ENCODE results near the gene MACROD2. TPM values are rescaled to one million over a fixed set of nuclear protein-coding genes. Genes with fewer than 3 reads are reported as not detected.

The MACROD2 gene
- total and polyA plus RNA-seq, 2 donors (not counting 1 experiment from before 2014, with no cell fraction given): 5.3 to 6.7 TPM

DNA sequence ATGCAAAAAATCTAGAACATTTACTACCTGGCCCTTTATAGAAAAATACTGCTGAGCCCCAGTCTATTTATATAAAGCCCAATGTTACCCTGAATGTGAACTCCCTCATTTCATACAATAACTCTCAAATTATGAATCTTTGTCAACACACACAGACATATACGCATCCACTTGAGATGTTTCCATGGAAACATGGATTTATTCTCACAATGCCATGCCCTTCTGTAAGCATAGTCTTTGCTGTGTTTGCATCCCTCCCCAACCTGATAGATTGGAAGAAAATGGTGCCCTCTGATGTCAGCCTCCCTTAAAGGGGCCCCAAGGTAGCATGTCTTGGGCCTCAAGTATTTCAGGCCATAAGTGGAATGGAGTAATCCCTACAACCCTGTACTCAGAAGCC, 2004.8 kb downstream of the MACROD2 start:
- DNase-seq (no peak), ATAC-seq (ENCODE audit: low read depth) (no peak)
- no peaks in the 10 kb centered on the region for H3K27me3 Mint-ChIP-seq
- H3K4me3 Mint-ChIP-seq: no peak overlapping the region
- intact Hi-C loops (cut with micrococcal nuclease): no loop called here
- ChIA-PET CTCF (no interaction called here), POLR2A (no interaction called here)
- no peaks in the 10 kb centered on the region for H3K79me2 ChIP-seq (ENCODE audit: control insufficient read depth, insufficient read depth, low read length)
- H4K20me1 ChIP-seq (ENCODE audit: control insufficient read depth, insufficient read depth, low read length, poor library complexity, severe bottlenecking): no peaks in the 10 kb centered on the region
- peaks cover 15% of the 10 kb centered on the region for H3K9me3 Mint-ChIP-seq (ENCODE audit: insufficient read depth)
- H3K4me1 ChIP-seq (ENCODE audit: control insufficient read depth in 2 of 2, insufficient read depth in 2 of 2, low read length in 2 of 2): peaks cover 0 to 2% of the 10 kb centered on the region in 2 donors
- no peak overlapping the region for H3K27ac ChIP-seq (ENCODE audit: low read length in 2 of 2)
- peaks cover 9% of the 10 kb centered on the region for H3K4me1 Mint-ChIP-seq
- peaks cover 0 to 13% of the 10 kb centered on the region in 2 experiments for H3K36me3 ChIP-seq (replicated peaks in 1 of 2; ENCODE audit: control extremely low read depth in 1 of 2, control insufficient read depth in 1 of 2, extremely low read depth in 1 of 2, insufficient read depth in 2 of 2, low read length in 1 of 2)
- H3K9me3 ChIP-seq (ENCODE audit: control extremely low read depth in 1 of 3, control insufficient read depth in 2 of 3, insufficient read depth in 1 of 3, low read length in 2 of 3): peaks cover 5 to 20% (median 19%) of the 10 kb centered on the region in 3 donors
- 83% methylated on average over 1 of the region's 1 CpG for WGBS (ENCODE audit: insufficient coverage)
- H3K9ac ChIP-seq (ENCODE audit: low read length): no peak overlapping the region
- H3K27me3 ChIP-seq (replicated peaks in 1 of 4; ENCODE audit: control extremely low read depth in 1 of 4, control insufficient read depth in 3 of 4, insufficient read depth in 4 of 4, low read length in 3 of 4): no peaks in the 10 kb centered on the region
- TF ChIP-seq EZH2 (IDR thresholded peaks at IDR 0.05; ENCODE audit: borderline replicate concordance, insufficient read depth, low read depth, low read length, poor library complexity, severe bottlenecking): no peak
- no peak for TF ChIP-seq CTCF (IDR thresholded peaks at IDR 0.05)
- no peak overlapping the region for H3K4me3 ChIP-seq (ENCODE audit: control extremely low read depth in 1 of 5, extremely low read depth in 1 of 5, insufficient read depth in 1 of 5, low read depth in 2 of 5, low read length in 4 of 5)
- no peak overlapping the region for H3K4me2 ChIP-seq (replicated peaks; ENCODE audit: low read depth, low read length, poor library complexity, severe bottlenecking)
- no peak overlapping the region for H3K27ac Mint-ChIP-seq
- H2AFZ ChIP-seq (ENCODE audit: insufficient read depth, low read depth, low read length, poor library complexity, severe bottlenecking): no peak overlapping the region

GRCh38 chr20:16001286-16001685, 2006.0 kb downstream of the MACROD2 start:
- Mint-ChIP-seq H3K4me3 (no peak overlapping the region), H3K9me3 (ENCODE audit: insufficient read depth) (peaks cover 11% of the 10 kb centered on the region), H3K27me3 (no peaks in the 10 kb centered on the region), H3K27ac (no peak overlapping the region), H3K4me1 (peaks cover 15% of the 10 kb centered on the region)
- Histone ChIP-seq H3K36me3 (replicated peaks in 1 of 2; ENCODE audit: control extremely low read depth in 1 of 2, control insufficient read depth in 1 of 2, extremely low read depth in 1 of 2, insufficient read depth in 2 of 2, low read length in 1 of 2) (peaks cover 0 to 13% of the 10 kb centered on the region in 2 experiments), H4K20me1 (ENCODE audit: control insufficient read depth, insufficient read depth, low read length, poor library complexity, severe bottlenecking) (no peaks in the 10 kb centered on the region), H3K27ac (ENCODE audit: low read length in 2 of 2) (no peak overlapping the region), H3K9me3 (ENCODE audit: control extremely low read depth in 1 of 3, control insufficient read depth in 2 of 3, insufficient read depth in 1 of 3, low read length in 2 of 3) (peaks cover 5 to 15% (median 15%) of the 10 kb centered on the region in 3 donors), H3K9ac (ENCODE audit: low read length) (no peak overlapping the region), H3K4me2 (replicated peaks; ENCODE audit: low read depth, low read length, poor library complexity, severe bottlenecking) (no peak overlapping the region), H3K27me3 (replicated peaks in 1 of 4; ENCODE audit: control extremely low read depth in 1 of 4, control insufficient read depth in 3 of 4, insufficient read depth in 4 of 4, low read length in 3 of 4) (no peaks in the 10 kb centered on the region), H3K4me1 (ENCODE audit: control insufficient read depth in 2 of 2, insufficient read depth in 2 of 2, low read length in 2 of 2) (peaks cover 0 to 9% of the 10 kb centered on the region in 2 donors), H3K4me3 (ENCODE audit: control extremely low read depth in 1 of 5, extremely low read depth in 1 of 5, insufficient read depth in 1 of 5, low read depth in 2 of 5, low read length in 4 of 5) (no peak overlapping the region), H3K79me2 (ENCODE audit: control insufficient read depth, insufficient read depth, low read length) (no peaks in the 10 kb centered on the region), H2AFZ (ENCODE audit: insufficient read depth, low read depth, low read length, poor library complexity, severe bottlenecking) (no peak overlapping the region)
- intact Hi-C loops (cut with micrococcal nuclease): no loop called here
- no peak for ATAC-seq (ENCODE audit: low read depth)
- TF ChIP-seq EZH2 (IDR thresholded peaks at IDR 0.05; ENCODE audit: borderline replicate concordance, insufficient read depth, low read depth, low read length, poor library complexity, severe bottlenecking) (no peak), CTCF (IDR thresholded peaks at IDR 0.05) (no peak)
- DNase-seq: no peak
- ChIA-PET CTCF (no interaction called here), POLR2A (no interaction called here)
- WGBS (ENCODE audit: insufficient coverage): no CpG with 5 or more reads among the region's 2 CpGs
